Thyroid gland (tissue), 4 donors: ENCODE measurements around the gene VPS4A. TPM values are rescaled to one million over a fixed set of nuclear protein-coding genes. Genes with fewer than 3 reads are reported as not detected.
"Not testable (repeated sequence)": the region's sequence is repeated elsewhere in the genome, so short reads cannot be mapped to it uniquely, and the experiment has no call there.

Source experiments
- DNase-seq, 2 donors: peaks; one replicate each; pipeline ENCODE4 v3.0.0-alpha.2; 2019
- H3K27ac ChIP-seq, 3 donors: fragments of 200-600 bp; sonication (generic); 1 replicate in 2 of 3; 2 replicates in 1 of 3; pipeline ENCODE4 v1.5.1; 2016 to 2019; ENCODE audit warnings: mild to moderate bottlenecking in 1 of 3, moderate library complexity in 1 of 3
- H3K27me3 ChIP-seq: fragments of 200-600 bp; sonication (generic); one replicate; pipeline ENCODE4 v1.5.1; 2019
- H3K36me3 ChIP-seq, 2 donors: fragments of 200-600 bp; sonication (generic); one replicate each; pipeline ENCODE4 v1.5.1; 2016 to 2019
- H3K4me1 ChIP-seq, 2 donors: fragments of 200-600 bp; sonication (generic); one replicate each; pipeline ENCODE4 v1.5.1; 2017 to 2019
- H3K4me3 ChIP-seq, 3 donors: fragments of 200-600 bp; sonication (generic); replicated peaks in 1 of 3; 1 replicate in 2 of 3; 2 replicates in 1 of 3; pipeline ENCODE4 v1.5.1; 2016; ENCODE audit warnings: mild to moderate bottlenecking in 1 of 3
- H3K9me3 ChIP-seq: fragments of 200-600 bp; sonication (generic); one replicate; pipeline ENCODE4 v1.5.1; 2017
- POLR2A ChIP-seq, 2 donors: fragments of 450-650 bp; IDR thresholded peaks; one replicate each; pipeline ENCODE4 v1.6.1; 2017; ENCODE audit warnings: antibody characterized with exemption in 2 of 2, mild to moderate bottlenecking in 2 of 2, moderate library complexity in 1 of 2
- WGBS, 2 donors: methylation state at CpG; one replicate each; pipeline ENCODE4 v1.1.5; 2017; 5-methylcytosine and 5-hydroxymethylcytosine counted together
- intact Hi-C: fragments of 100-400 bp; cut with DNase I; formaldehyde crosslinking; loops from one replicate; pipeline ENCODE4 v1.15.1; 2023
- total RNA-seq, 4 donors: library from RNA; depleted of rRNA; stranded (reverse); fragments of >200 nt; gene quantifications; one replicate each; pipeline ENCODE4 v1.2.3, GENCODE V29; 2016
- TF ChIP-seq, protein P1 (sequence below), 6 experiments: fragments of 200-600 bp in 3 of 6; fragments of 450-650 bp in 3 of 6; sonication (generic) in 3 of 6; IDR thresholded peaks; one replicate each; pipeline ENCODE4 v1.5.1; 2016 to 2019; ENCODE audit warnings: antibody characterized with exemption in 6 of 6, mild to moderate bottlenecking in 2 of 6, inconsistent platforms in 1 of 6, moderate library complexity in 1 of 6

VPS4A gene
- total RNA-seq, 4 donors from 2014 or later = 33.5 to 47.5 (median 43.2) TPM

DNA sequence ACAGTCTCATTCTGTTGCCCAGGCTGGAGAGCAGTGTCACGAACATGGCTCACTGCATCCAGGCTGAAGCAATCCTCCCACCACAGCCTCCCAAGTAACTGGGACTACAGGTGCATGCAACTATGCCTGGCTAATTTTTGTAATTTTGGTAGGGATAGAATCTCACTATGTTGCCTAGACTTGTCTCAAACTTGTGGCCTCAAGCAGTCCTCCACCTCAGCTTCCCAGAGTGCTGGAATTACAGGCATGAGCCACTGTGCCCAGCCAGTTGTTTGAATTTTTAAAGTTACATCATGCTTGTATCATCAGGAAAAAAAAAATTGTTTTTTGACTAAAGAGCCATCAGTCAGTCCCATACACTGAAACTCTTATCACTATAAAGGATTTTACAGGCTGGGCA is 17.1 kb upstream of the VPS4A start:
- peaks cover 40 to 46% of the 10 kb centered on the region in 2 donors for H3K4me1 ChIP-seq
- intact Hi-C loops = no loop called here
- H3K36me3 ChIP-seq = no peaks in the 10 kb centered on the region
- WGBS, 2 donors = 87 to 95% methylated on average over 1 of the region's 1 CpG
- no peaks in the 10 kb centered on the region for H3K9me3 ChIP-seq
- peak overlapping the region in 1 of 3 donors; percentile 44 for H3K27ac ChIP-seq
- TF ChIP-seq, protein P1, sequence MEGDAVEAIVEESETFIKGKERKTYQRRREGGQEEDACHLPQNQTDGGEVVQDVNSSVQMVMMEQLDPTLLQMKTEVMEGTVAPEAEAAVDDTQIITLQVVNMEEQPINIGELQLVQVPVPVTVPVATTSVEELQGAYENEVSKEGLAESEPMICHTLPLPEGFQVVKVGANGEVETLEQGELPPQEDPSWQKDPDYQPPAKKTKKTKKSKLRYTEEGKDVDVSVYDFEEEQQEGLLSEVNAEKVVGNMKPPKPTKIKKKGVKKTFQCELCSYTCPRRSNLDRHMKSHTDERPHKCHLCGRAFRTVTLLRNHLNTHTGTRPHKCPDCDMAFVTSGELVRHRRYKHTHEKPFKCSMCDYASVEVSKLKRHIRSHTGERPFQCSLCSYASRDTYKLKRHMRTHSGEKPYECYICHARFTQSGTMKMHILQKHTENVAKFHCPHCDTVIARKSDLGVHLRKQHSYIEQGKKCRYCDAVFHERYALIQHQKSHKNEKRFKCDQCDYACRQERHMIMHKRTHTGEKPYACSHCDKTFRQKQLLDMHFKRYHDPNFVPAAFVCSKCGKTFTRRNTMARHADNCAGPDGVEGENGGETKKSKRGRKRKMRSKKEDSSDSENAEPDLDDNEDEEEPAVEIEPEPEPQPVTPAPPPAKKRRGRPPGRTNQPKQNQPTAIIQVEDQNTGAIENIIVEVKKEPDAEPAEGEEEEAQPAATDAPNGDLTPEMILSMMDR (IDR thresholded peaks at IDR 0.05) = no peak
- no peak for TF ChIP-seq POLR2A (IDR thresholded peaks at IDR 0.05)
- H3K27me3 ChIP-seq = no peaks in the 10 kb centered on the region
- H3K4me3 ChIP-seq = no peak overlapping the region
- DNase-seq = no peak

DNA sequence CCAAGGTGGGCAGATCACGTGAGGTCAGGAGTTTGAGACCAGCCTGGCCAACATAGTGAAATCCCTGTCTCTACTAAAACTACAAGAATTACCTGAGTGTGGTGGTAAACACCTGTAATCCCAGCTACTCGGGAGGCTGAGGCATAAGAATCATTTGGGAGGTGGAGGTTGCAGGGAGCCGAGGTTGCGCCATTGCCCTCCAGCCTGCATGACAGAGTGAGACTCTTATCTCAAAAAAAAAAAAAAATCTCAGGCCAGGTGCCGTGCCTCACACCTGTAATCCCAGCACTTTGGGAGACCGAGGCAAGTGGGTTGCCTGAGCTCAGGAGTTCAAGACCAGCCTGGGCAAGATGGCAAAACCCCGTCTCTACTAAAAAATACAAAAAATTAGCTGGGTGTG is 14.4 kb upstream of the VPS4A start:
- intact Hi-C loops, H3K36me3 ChIP-seq, H3K4me3 ChIP-seq, H3K27me3 ChIP-seq, DNase-seq, H3K27ac ChIP-seq, H3K9me3 ChIP-seq: not testable (repeated sequence)
- WGBS, 2 donors = 96 to 97% methylated on average over 7 of the region's 7 CpGs
- H3K4me1 ChIP-seq = peaks cover 59 to 63% of the 10 kb centered on the region in 2 donors

DNA sequence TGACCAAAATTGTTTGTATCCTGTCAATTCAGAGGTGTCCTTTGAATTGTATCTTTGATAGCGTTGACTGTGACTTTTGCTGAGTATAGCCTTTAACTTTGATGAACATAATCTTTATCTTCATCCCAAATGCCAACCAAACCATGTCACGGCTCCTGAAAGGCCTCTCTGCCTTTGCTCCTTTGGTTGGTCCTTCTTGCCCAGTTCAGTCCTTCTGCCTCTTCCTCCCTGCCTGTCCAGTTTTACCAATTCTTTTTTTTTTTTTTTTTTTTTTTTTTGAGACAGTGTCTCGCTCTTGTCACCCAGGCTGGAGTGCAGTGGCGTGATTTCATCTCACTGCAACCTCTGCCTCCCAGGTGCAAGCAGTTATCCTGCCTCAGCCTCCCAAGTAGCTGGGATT is 12.9 kb upstream of the VPS4A start:
- no peak overlapping the region for H3K4me3 ChIP-seq
- H3K4me1 ChIP-seq = peaks cover 60 to 65% of the 10 kb centered on the region in 2 donors
- H3K27me3 ChIP-seq = no peaks in the 10 kb centered on the region
- DNase-seq = no peak
- TF ChIP-seq POLR2A (IDR thresholded peaks at IDR 0.05) = no peak
- TF ChIP-seq, protein P1 (IDR thresholded peaks at IDR 0.05) = no peak
- no peaks in the 10 kb centered on the region for H3K9me3 ChIP-seq
- WGBS, 2 donors = 98 to 100% methylated on average over 4 of the region's 4 CpGs
- H3K36me3 ChIP-seq = no peaks in the 10 kb centered on the region
- H3K27ac ChIP-seq = peak overlapping the region; percentile 67 to 92 (median 88)
- intact Hi-C loops = no loop called here

DNA sequence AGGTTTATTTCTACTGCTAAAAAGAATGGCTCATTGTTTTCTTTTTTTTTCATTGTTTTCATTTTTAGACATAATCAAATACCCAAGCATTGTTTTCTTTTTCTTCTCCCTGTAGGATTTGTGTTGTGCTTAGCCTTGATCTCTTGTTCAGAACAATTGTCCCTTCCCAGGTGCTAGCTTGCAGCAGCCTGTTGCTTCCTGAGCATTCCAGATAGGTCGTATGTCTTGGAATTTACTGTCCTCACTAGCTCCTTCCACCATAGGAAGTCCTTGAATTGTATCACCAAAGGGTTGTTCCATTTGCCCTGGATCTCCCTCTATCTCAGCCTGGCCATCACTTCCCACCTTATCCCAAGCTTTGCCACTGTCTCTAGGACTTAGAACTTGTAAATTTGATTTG is 10.0 kb upstream of the VPS4A start:
- intact Hi-C loops = no loop called here
- TF ChIP-seq POLR2A (IDR thresholded peaks at IDR 0.05) = no peak
- TF ChIP-seq, protein P1 (IDR thresholded peaks at IDR 0.05) = no peak
- WGBS, 2 donors = 21 to 31% methylated on average over 1 of the region's 1 CpG

DNA sequence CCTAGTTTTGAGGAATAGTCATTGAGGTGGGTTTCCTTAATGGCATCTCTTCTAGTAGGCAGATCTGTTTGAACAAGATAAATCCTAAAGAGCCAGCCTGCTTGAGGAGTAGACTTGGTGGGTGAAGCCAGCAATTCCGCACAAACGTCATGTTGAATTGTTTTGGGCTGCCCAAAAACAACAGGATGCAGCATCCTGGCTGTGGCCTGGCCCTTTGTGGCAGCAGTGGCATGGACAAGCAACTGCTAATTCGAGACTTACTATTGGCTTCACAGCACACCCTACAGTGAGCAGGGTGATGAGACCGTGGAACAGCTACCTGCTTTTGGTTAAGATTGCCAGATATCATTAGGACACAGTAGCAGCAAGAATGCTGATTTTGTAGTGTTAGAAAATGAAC is 9.3 kb upstream of the VPS4A start:
- H3K27ac ChIP-seq = peak overlapping the region; percentile 88 to 93 (median 92)
- DNase-seq = peak; percentile 39 to 61
- 26 to 45% methylated on average over 4 of the region's 4 CpGs for WGBS, 2 donors
- no peaks in the 10 kb centered on the region for H3K36me3 ChIP-seq
- H3K4me1 ChIP-seq = peaks cover 70 to 78% of the 10 kb centered on the region in 2 donors
- H3K4me3 ChIP-seq = no peak overlapping the region
- no peak for TF ChIP-seq POLR2A (IDR thresholded peaks at IDR 0.05)
- TF ChIP-seq, protein P1 (IDR thresholded peaks at IDR 0.05) = peak in 1 of 6 experiments; percentile 10
- intact Hi-C loops = no loop called here
- H3K9me3 ChIP-seq = no peaks in the 10 kb centered on the region
- no peaks in the 10 kb centered on the region for H3K27me3 ChIP-seq

More for the DNA sequence above, 10.0 kb upstream of the VPS4A start:
- no peak for DNase-seq
- Histone ChIP-seq H3K4me1 (peaks cover 65 to 71% of the 10 kb centered on the region in 2 donors), H3K27ac (peak overlapping the region; percentile 88 to 93 (median 92)), H3K4me3 (no peak overlapping the region), H3K9me3 (no peaks in the 10 kb centered on the region), H3K36me3 (no peaks in the 10 kb centered on the region), H3K27me3 (no peaks in the 10 kb centered on the region)

DNA sequence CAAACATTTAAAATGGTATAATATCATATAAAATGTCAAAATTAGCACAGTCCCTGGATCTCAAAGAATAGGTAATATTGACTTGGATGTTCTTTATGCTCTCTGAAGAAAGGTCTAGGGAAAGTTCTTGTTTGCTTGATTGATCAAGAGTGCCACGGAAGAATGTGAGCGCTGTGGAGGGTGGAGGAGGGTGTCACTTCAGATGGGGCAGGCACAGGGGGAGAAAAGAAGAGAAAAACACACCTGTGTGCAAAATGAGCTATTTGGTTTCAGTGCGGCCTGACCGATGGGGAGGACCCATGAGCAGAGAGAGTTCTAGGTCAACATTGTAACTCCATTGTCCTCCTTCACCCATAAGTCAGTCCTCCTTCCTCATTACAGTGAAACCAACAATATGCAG is 8.8 kb upstream of the VPS4A start:
- no peaks in the 10 kb centered on the region for H3K36me3 ChIP-seq
- no peaks in the 10 kb centered on the region for H3K9me3 ChIP-seq
- 43 to 47% methylated on average over 4 of the region's 4 CpGs for WGBS, 2 donors
- peaks cover 70 to 79% of the 10 kb centered on the region in 2 donors for H3K4me1 ChIP-seq
- intact Hi-C loops = no loop called here
- TF ChIP-seq, protein P1 (IDR thresholded peaks at IDR 0.05) = no peak
- peak in 1 of 2 donors; percentile 42 for TF ChIP-seq POLR2A (IDR thresholded peaks at IDR 0.05)
- H3K4me3 ChIP-seq = no peak overlapping the region
- H3K27me3 ChIP-seq = no peaks in the 10 kb centered on the region
- peak; percentile 86 to 88 for DNase-seq
- H3K27ac ChIP-seq = peak overlapping the region; percentile 88 to 93 (median 92)
